Motor neuron (in vitro differentiated cells): Measurements from ENCODE around the gene NT5C2. TPM values are rescaled to one million over a fixed set of nuclear protein-coding genes. Genes with fewer than 3 reads are reported as not detected.
"Not testable (repeated sequence)": the region's sequence is repeated elsewhere in the genome, so short reads cannot be mapped to it uniquely, and the experiment has no call there.

Experiments used
- ATAC-seq, 8 experiments: fragments of 200-7000 bp; cut with Tn5 transposase; replicated peaks in 6 of 8; 2 replicates each; pipeline ENCODE4 v1.8.0; 2021; ENCODE audit warnings: mild to moderate bottlenecking in 8 of 8, moderate library complexity in 8 of 8
- H3K27ac ChIP-seq, 2 donors: fragments of 250-450 bp; sonication (Bioruptor Pico); 2 replicates each; pipeline ENCODE4 v1.9.0; 2021; ENCODE audit warnings: antibody characterized with exemption in 2 of 2, mild to moderate bottlenecking in 2 of 2, moderate library complexity in 1 of 2
- H3K4me1 ChIP-seq, 2 donors: fragments of 250-450 bp; sonication (Bioruptor Pico); replicated peaks in 1 of 2; 2 replicates each; pipeline ENCODE4 v1.6.1; 2021; ENCODE audit warnings: antibody characterized with exemption in 2 of 2, mild to moderate bottlenecking in 2 of 2, moderate library complexity in 1 of 2
- H3K4me3 ChIP-seq, 5 donors: fragments of 250-450 bp; sonication (Bioruptor Pico); 2 replicates each; pipeline ENCODE4 v1.9.0; 2021; ENCODE audit warnings: antibody characterized with exemption in 5 of 5, mild to moderate bottlenecking in 5 of 5, moderate library complexity in 4 of 5
- whole genome bisulfite sequencing, 10 experiments: fragments of 450-650 bp; shearing (Covaris generic); methylation state at CpG; one replicate each; pipeline ENCODE4 v1.0.0; 2022; 5-methylcytosine and 5-hydroxymethylcytosine counted together
- in situ Hi-C, 9 experiments: fragments of 400-800 bp; cut with MboI; loops; one replicate each; pipeline ENCODE4 v1.15.0; 2021; ENCODE audit warnings: low sequenced_read_pairs in 9 of 9, low pct_unique_long_range_greater_than_20kb in 2 of 9; ENCODE audit not compliant: unreplicated experiment in 9 of 9
- total RNA-seq, 8 experiments: library from RNA; unstranded; fragments of 300-600 nt; gene quantifications; 2 replicates each; pipeline versions ENCODE4 v1.2.3 to v1.2.4, GENCODE V29; 2022

Gene NT5C2
- total RNA-seq, 8 experiments from 2014 or later: 39.5 to 103 (median 55.2) TPM

DNA sequence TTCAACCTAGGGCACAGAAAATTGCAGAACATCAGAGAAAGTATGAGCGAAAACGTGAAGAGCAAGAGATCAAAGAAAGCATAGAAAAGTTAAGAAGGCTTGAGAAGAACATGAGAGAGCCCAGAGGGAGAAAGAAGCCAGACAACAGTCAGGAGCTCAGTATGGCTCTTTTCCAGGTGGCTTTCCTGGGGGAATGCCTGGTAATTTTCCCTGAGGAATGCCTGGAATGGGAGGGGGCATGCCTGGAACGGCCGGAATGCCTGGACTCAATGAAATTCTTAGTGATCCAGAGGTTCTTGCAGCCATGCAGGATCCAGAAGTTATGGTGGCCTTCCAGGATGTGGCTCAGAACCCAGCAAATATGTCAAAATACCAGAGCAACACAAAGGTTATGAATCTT is 23.3 kb upstream of the NT5C2 start:
- 14 to 91% (median 42%) methylated on average over 1 to 4 of the region's 4 CpGs; no CpG with 5 or more reads in 3 of the 10 experiments for WGBS, 10 experiments
- H3K4me1 ChIP-seq, H3K4me3 ChIP-seq, H3K27ac ChIP-seq, ATAC-seq, in situ Hi-C loops: not testable (repeated sequence)

DNA sequence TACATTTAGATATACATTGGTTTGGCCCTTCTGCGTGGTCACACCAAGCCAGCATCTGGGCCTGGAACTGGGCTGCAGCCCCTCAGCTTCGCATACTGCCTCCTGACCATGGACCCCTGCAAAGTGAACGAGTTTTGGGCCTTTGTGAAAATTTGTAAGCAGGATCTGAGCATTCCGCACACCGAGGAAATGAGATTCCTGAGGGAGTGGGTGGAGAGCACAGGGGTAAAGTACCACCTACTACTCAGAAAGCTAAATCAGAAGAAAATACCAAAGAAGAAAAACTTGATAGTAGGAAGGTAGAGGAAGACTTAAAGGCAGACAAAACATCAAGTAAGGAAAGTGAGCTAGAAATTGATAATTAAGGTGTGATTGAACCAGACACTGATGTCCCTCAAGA is 22.5 kb upstream of the NT5C2 start:
- in situ Hi-C loops: no loop called here
- WGBS, 10 experiments: 50 to 93% (median 72%) methylated on average over 1 to 5 of the region's 5 CpGs; no CpG with 5 or more reads in 2 of the 10 experiments
- no peak for ATAC-seq
- H3K4me1 ChIP-seq: no peaks in the 10 kb centered on the region
- H3K27ac ChIP-seq: no peak overlapping the region
- H3K4me3 ChIP-seq: no peak overlapping the region

DNA sequence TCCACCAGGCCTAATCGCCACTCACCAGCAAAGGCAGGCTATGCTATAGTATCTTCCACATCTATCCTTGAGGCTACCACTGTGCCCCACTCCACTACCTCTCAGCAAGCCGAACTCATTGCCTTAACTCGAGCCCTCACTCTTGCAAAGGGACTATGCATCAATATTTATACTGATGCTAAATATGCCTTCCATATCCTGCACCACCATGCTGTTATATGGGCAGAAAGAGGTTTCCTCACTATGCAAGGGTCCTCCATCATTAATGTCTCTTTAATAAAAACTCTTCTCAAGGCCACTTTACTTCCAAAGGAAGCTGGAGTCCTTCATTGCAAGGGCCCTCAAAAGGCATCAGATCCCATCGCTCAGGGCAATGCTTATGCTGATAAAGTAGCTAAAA is 17.2 kb upstream of the NT5C2 start:
- H3K27ac ChIP-seq, ATAC-seq, H3K4me3 ChIP-seq, in situ Hi-C loops: not testable (repeated sequence)
- WGBS, 10 experiments: 16 to 100% (median 74%) methylated on average over 1 to 4 of the region's 4 CpGs; no CpG with 5 or more reads in 2 of the 10 experiments
- H3K4me1 ChIP-seq: peaks cover 5 to 13% of the 10 kb centered on the region in 2 donors

DNA sequence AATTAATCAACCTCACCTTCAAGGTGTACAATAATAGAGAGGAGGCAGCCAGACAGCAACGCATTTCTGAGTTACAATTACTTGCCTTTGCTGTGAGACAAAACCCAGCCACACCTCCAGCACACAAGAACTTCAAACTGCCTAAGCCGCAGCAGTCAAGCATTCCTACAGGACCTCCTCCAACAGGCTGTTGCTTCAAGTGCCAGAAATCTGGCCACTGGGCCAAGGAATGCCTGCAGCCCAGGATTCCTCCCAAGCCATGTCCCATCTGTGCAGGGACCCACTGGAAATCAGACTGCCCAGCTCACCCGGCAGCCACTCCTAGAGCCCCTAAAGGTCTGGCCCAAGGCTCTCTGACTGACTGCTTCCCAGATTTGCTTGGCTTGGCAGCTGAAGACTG is 14.6 kb upstream of the NT5C2 start:
- ATAC-seq, H3K4me3 ChIP-seq, in situ Hi-C loops, H3K27ac ChIP-seq: not testable (repeated sequence)
- WGBS, 10 experiments: 0 to 71% (median 60%) methylated on average over 1 of the region's 3 CpGs; no CpG with 5 or more reads in 7 of the 10 experiments
- peaks cover 16 to 26% of the 10 kb centered on the region in 2 donors for H3K4me1 ChIP-seq

DNA sequence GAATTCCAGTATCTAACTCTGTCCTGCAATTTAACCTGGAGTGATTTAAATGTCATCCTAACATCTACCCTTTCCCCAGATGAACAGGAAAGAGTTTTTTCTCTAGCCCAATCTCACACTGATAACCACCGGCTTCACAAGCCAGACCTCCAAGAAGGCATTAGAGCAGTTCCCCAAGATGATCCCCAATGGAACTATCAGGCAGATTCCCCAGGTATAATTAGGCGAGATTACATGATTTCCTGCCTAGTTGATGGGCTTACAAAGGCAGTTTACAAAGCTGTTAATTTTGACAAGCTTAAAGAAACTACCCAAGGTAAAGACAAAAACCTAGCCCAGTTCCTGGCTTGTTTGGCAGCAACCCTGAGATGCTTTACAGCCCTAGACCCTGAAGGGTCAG is 14.1 kb upstream of the NT5C2 start:
- no peak overlapping the region for H3K4me3 ChIP-seq
- in situ Hi-C loops: no loop called here
- no peak for ATAC-seq
- no peak overlapping the region for H3K27ac ChIP-seq
- 14 to 100% (median 50%) methylated on average over 1 to 2 of the region's 2 CpGs; no CpG with 5 or more reads in 3 of the 10 experiments for WGBS, 10 experiments
- H3K4me1 ChIP-seq: peaks cover 16 to 26% of the 10 kb centered on the region in 2 donors

DNA sequence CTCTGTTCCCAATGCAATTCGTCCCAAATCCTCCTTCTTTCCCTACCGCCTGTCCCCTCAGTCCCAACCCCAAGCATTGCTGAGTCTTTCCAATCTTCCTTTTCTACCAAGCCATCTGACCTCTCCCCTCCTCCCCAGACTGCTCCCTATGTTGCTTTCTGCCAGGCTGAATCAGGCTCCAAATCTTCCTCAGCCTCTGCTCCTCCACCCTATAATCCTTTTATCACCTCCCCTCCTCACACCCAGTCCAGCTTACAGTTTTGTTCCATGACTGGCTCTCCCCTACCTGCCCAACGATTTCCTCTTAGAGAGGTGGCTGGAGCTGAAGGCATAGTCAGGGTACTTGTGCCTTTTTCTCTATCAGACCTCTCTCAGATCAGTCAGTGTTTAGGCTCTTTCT is 13.6 kb upstream of the NT5C2 start:
- in situ Hi-C loops, ATAC-seq, H3K4me3 ChIP-seq, H3K27ac ChIP-seq: not testable (repeated sequence)
- H3K4me1 ChIP-seq: peaks cover 16 to 26% of the 10 kb centered on the region in 2 donors
- WGBS, 10 experiments: 20 to 93% (median 72%) methylated on average over 1 to 3 of the region's 3 CpGs; no CpG with 5 or more reads in 2 of the 10 experiments

DNA sequence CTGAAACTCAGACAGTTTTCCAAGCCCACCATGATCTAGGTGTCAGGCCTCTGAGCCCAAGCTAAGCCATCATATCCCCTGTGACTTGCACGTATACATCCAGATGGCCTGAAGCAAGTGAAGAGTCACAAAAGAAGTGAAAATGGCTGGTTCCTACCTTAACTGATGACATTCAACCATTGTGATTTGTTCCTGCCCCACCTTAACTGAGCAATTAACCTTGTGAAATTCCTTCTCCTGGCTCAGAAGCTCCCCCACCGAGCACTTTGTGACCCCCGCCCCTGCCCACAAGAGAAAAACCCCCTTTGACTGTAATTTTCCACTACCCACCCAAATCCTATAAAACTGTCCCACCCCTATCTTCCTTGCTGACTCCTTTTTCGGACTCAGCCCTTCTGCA is 12.3 kb upstream of the NT5C2 start:
- WGBS, 10 experiments: 11 to 50% (median 33%) methylated on average over 1 of the region's 4 CpGs; no CpG with 5 or more reads in 7 of the 10 experiments
- in situ Hi-C loops, H3K4me3 ChIP-seq, H3K27ac ChIP-seq: not testable (repeated sequence)
- ATAC-seq: peak in 2 of 8 experiments; percentile 15 to 42
- H3K4me1 ChIP-seq: peaks cover 16 to 26% of the 10 kb centered on the region in 2 donors

DNA sequence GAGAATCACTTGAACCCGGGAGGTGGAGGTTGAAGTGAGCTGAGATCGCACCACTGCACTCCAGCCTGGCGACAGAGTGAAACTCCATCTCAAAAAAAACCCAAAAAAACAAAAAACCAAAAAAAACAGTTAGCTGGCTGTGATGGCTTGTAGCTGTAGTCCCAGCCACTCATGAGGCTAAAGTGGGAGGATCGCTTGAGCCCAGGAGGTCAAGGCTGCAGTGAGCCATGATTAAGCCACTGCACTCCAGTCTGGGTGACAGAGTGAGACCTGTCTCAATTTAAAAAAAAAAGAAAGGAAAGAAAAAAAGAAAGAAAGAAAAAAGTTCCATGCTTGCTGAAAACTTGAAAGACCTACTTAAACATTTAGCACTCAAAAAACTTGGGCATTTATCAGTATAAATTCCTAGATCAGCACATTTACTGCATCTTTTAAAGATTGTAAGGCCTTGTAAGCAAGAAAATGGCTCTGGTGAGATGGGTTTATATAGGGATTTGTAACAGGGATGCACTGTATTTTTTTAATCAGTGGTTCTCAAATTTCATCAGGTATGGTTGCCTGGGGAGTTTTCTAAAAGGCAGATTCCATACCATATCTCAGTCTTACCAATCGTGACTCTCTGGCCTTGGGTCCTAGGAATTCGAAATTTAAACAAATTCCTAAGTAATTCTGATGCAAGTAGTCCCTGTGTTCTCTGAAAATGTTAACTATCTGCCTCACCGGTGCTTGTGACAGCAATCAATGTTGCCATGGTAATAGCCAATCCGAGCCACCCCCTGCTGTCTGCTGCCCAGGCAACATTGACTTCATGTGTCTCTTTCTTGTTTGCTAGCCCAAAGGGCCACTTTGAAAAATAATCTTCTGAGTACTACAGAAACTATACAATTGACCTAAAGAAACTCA is 11.5 kb upstream of the NT5C2 start:
- Histone ChIP-seq H3K27ac (no peak overlapping the region), H3K4me3 (no peak overlapping the region), H3K4me1 (peaks cover 16 to 26% of the 10 kb centered on the region in 2 donors)
- in situ Hi-C loops: no loop called here
- peak in 5 of 8 experiments; percentile 88 to 99 (median 95) for ATAC-seq
- WGBS, 10 experiments: 25 to 61% (median 44%) methylated on average over 2 to 8 of the region's 8 CpGs; no CpG with 5 or more reads in 2 of the 10 experiments

DNA sequence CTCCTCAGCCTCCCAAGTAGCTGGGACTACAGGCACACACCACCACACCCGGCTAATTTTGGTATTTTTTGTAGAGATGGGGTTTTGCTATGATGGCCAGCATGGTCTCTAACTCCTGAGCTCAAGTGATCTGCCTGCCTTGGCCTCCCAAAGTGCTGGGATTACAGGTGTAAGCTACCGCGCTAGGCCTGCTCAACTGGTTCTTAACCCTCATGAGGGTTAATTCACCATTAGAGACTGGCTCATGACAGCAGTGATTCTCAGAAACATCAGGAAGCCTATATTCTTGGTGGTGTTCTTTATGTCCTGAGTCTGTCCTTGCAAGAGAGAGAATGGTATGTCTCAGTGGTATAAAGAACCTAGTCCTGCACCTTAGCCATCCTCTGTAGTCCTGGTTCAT is 10.4 kb upstream of the NT5C2 start:
- no peak for ATAC-seq
- WGBS, 10 experiments: 11 to 100% (median 80%) methylated on average over 1 to 2 of the region's 3 CpGs; no CpG with 5 or more reads in 5 of the 10 experiments
- Histone ChIP-seq H3K27ac (no peak overlapping the region), H3K4me3 (no peak overlapping the region), H3K4me1 (peaks cover 16 to 26% of the 10 kb centered on the region in 2 donors)
- in situ Hi-C loops: no loop called here

DNA sequence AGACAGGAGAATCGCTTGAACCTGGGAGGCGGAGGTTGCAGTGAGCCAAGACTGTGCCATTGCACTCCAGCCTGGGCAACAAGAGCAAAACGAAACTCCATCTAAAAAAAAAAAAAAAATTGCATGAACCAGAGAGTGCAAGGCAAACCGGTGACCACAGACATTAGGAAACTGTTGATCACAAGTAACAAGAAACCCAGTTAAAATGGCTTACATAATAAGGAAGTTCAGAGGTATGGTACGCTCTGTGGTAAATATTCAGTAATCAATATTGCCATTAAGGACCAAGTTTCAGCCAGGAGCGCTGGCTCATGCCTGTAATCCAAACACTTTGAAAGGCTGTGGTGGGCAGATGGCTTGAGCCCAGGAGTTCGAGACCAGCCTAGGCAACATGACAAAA is 9.2 kb upstream of the NT5C2 start:
- in situ Hi-C loops: no loop called here
- Histone ChIP-seq H3K4me3 (no peak overlapping the region), H3K4me1 (peaks cover 16 to 21% of the 10 kb centered on the region in 2 donors), H3K27ac (no peak overlapping the region)
- no peak for ATAC-seq
- WGBS, 10 experiments: 47 to 100% (median 83%) methylated on average over 2 to 7 of the region's 7 CpGs; no CpG with 5 or more reads in 1 of the 10 experiments

DNA sequence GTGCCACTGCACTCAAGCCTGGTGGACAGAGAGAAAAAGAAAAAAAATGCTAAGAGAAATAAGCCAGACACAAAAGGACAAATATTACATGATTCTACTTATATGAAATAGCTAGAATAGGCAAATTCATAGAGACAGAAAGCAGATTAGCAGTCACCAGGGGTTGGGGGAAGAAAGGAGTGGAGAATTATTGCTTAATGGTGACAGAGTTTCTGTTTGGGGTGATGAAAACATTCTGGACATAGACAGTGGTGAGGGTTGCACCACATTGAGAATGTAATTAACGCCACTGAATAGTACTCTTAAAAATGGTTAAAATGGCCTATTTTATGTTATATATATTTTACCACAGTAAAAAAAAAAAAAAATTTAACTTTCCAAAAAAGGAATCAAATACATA is 6.4 kb upstream of the NT5C2 start:
- no peak overlapping the region for H3K27ac ChIP-seq
- ATAC-seq: no peak
- in situ Hi-C loops: no loop called here
- 50 to 100% (median 100%) methylated on average over 1 of the region's 1 CpG; no CpG with 5 or more reads in 3 of the 10 experiments for WGBS, 10 experiments
- no peak overlapping the region for H3K4me3 ChIP-seq
- H3K4me1 ChIP-seq: peaks cover 4 to 6% of the 10 kb centered on the region in 2 donors

DNA sequence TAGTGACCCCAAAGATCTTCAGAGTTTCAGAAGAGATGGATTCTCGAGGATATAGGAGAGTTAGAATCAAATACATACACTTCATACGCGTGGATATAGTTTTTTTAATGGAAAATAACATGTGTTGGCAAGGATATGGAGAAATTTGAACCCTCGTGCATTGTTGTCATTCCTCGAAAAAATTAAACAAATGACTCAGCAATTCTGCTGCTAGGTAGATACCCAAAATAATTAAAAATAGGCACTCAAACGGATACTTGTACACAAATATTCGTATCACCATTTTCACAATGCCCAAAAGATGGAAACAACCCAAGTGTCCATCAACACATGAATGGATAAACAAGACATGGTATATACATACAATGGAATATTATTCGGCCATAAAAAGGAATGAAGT is 5.6 kb upstream of the NT5C2 start:
- ATAC-seq: no peak
- Histone ChIP-seq H3K4me3 (no peak overlapping the region), H3K27ac (no peak overlapping the region), H3K4me1 (no peaks in the 10 kb centered on the region)
- 54 to 100% (median 87%) methylated on average over 2 to 8 of the region's 8 CpGs for WGBS, 10 experiments
- in situ Hi-C loops: no loop called here

DNA sequence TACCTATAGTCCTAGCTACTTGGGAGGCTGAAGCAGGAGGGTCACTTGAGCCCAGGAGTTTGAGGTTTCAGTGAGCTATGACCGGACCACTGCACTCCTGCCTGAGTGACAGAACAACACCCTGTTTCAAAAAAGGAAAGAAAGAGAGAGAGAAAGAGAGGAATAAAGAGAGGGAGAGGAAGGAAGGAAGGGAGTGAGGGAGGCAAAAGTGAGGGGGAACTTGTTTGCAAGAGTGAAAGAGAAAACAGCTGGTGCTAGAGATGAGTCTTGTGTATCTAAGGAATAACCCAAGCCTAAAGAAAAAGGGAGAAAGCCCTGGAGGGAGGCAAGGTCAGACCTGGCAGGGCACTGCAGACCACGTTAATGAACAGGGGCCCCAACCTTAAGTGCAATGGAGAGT is 4.8 kb upstream of the NT5C2 start:
- ATAC-seq: no peak
- in situ Hi-C loops: no loop called here
- no peaks in the 10 kb centered on the region for H3K4me1 ChIP-seq
- no peak overlapping the region for H3K27ac ChIP-seq
- no peak overlapping the region for H3K4me3 ChIP-seq
- 40 to 87% (median 57%) methylated on average over 1 to 2 of the region's 2 CpGs; no CpG with 5 or more reads in 2 of the 10 experiments for WGBS, 10 experiments
